Heart right ventricle (tissue), 16 donors: ENCODE data around the gene SMC4. TPM values are rescaled to one million over a fixed set of nuclear protein-coding genes. Genes with fewer than 3 reads are reported as not detected.

Experiments used
- ATAC-seq, 8 donors: fragments of 200-7000 bp; cut with Tn5 transposase; one replicate each; pipeline ENCODE4 v1.9.1; 2020; ENCODE audit warnings: mild to moderate bottlenecking in 8 of 8, moderate library complexity in 8 of 8, moderate number of reproducible peaks in 1 of 8
- DNase-seq, 2 donors: peaks; one replicate each; pipeline ENCODE4 v3.0.0-alpha.2; 2020
- H3K27ac ChIP-seq, 10 donors: fragments of 200-600 bp; sonication (generic) in 2 of 10; one replicate each; pipeline versions ENCODE4 v1.5.0 to v1.8.0; 2020 to 2022; ENCODE audit warnings: mild to moderate bottlenecking in 3 of 10
- H3K27me3 ChIP-seq, 7 donors: fragments of 200-600 bp; one replicate each; pipeline ENCODE4 v1.8.0; 2021 to 2022; ENCODE audit warnings: mild to moderate bottlenecking in 2 of 7
- H3K36me3 ChIP-seq, 9 donors: fragments of 200-600 bp; sonication (generic) in 1 of 9; one replicate each; pipeline versions ENCODE4 v1.5.0 to v1.8.0; 2020 to 2022; ENCODE audit warnings: mild to moderate bottlenecking in 2 of 9
- H3K4me1 ChIP-seq, 9 donors: fragments of 200-600 bp; sonication (generic) in 1 of 9; one replicate each; pipeline versions ENCODE4 v1.5.0 to v1.8.0; 2020 to 2022; ENCODE audit warnings: mild to moderate bottlenecking in 4 of 9
- H3K4me3 ChIP-seq, 10 donors: fragments of 200-600 bp; sonication (generic) in 2 of 10; one replicate each; pipeline versions ENCODE4 v1.5.0 to v1.8.0; 2020 to 2022; ENCODE audit warnings: mild to moderate bottlenecking in 7 of 10, moderate library complexity in 2 of 10
- H3K9me3 ChIP-seq, 11 donors: fragments of 200-600 bp in 10 of 11; sonication (generic) in 2 of 11; one replicate each; pipeline versions ENCODE4 v1.5.0 to v1.8.0; 2013 to 2022; ENCODE audit warnings: mild to moderate bottlenecking in 2 of 11, control low read depth in 1 of 11, moderate library complexity in 1 of 11
- WGBS, 2 donors: extraction: QIAGEN DNeasy Blood & Tissue Kit; methylation state at CpG; one replicate each; pipeline ENCODE4 v1.1.7; 2013; ENCODE audit warnings: inconsistent platforms in 1 of 2; 5-methylcytosine and 5-hydroxymethylcytosine counted together
- intact Hi-C, 10 donors: fragments of 100-400 bp; cut with DNase I; formaldehyde crosslinking; loops; one replicate each; pipeline versions ENCODE4 v1.11.1 to v1.14.2; 2022
- polyA plus RNA-seq, 2 donors: library from polyadenylated mRNA; stranded (reverse); fragments of 200-250 nt; gene quantifications; one replicate each; pipeline ENCODE4 v1.2.3, GENCODE V29; 2013
- total RNA-seq, 10 donors: library from RNA; stranded (reverse); fragmentation: NEBNext Ultra II Directional in 3 of 10; extraction: Animal tissue kit (Norgen Biotek cat#: 25700) in 3 of 10; gene quantifications; one replicate each; pipeline versions ENCODE4 v1.2.1 to v1.2.4, GENCODE V29; 2021 to 2023
- TF ChIP-seq, protein P1 (sequence below), 9 donors: fragments of 200-600 bp; sonication (generic) in 2 of 9; IDR thresholded peaks; one replicate each; pipeline versions ENCODE4 v1.5.0 to v1.8.0; 2021 to 2022; ENCODE audit warnings: antibody characterized with exemption in 9 of 9, mild to moderate bottlenecking in 5 of 9, moderate library complexity in 1 of 9
- donor health status: Arrhythmogenic right ventricular cardiomyopathy.
- donor health status: ischemic (EF 13 %, LVEDD 7.1; RV severe dilation, severe dysfunction).
- donor health status: healthy with polysubstance abuse.
- donor health status: DM: no; HTN: yes; CAD: no.
- donor health status: DM: no; HTN: no; CAD: no.
- donor health status: ischemic (EF 25% LVEDD 6.9; RV normal size, moderate dysfunction).
- donor health status: ischemic (EF 25% LVEDD 5.7; RV mildly dilated, moderate dysfunction).
- donor health status: healthy.
- donor health status: DM: yes; HTN: yes; CAD: no.
- donor health status: Ischemic cardiomyopathy.
- donor health status: ischemic (EF 35%, LVEDD 5.7; RV mildly dilated, moderate dysfunction).
- donor health status: nonischemic (EF 11% LVEDD 7.7; RV severe dilation, severe dysfunction).
- donor health status: DM: yes; HTN: yes; CAD: no.
- donor health status: PGD.
- donor health status: ischemic (EF 29% LVEDD 5.4; RV normal size, mild dysfunction).
- donor health status: nonischemic (EF 23%, LVEDD 6.1; RV moderate dilation, normal function).

Gene SMC4
- total and polyA plus RNA-seq, 12 donors: 8.9 to 38.6 (median 17.3) TPM

DNA sequence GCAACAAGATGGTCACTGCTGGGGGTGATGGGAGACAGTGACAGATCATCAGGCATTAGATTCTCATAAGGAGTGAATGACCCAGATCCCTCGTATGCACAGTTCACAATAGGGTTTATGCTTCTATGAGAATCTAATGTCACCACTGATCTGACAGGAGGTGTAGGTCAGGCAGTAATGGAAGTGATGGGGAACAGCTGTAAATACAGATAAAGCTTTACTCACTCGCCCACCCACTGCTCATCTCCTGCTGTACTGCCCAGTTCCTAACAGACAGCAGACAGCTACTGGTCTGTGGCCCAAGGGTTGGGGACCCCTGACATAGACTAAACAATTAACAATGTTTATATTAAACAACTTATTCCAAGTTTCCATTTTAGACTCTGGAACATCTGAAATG, 25.8 kb upstream of the SMC4 start:
- ATAC-seq: no peak
- no peak overlapping the region for H3K27ac ChIP-seq
- H3K36me3 ChIP-seq: peaks cover 0 to 62% (median 17%) of the 10 kb centered on the region in 9 donors
- 86 to 90% methylated on average over 2 of the region's 2 CpGs for WGBS, 2 donors
- TF ChIP-seq, protein P1, sequence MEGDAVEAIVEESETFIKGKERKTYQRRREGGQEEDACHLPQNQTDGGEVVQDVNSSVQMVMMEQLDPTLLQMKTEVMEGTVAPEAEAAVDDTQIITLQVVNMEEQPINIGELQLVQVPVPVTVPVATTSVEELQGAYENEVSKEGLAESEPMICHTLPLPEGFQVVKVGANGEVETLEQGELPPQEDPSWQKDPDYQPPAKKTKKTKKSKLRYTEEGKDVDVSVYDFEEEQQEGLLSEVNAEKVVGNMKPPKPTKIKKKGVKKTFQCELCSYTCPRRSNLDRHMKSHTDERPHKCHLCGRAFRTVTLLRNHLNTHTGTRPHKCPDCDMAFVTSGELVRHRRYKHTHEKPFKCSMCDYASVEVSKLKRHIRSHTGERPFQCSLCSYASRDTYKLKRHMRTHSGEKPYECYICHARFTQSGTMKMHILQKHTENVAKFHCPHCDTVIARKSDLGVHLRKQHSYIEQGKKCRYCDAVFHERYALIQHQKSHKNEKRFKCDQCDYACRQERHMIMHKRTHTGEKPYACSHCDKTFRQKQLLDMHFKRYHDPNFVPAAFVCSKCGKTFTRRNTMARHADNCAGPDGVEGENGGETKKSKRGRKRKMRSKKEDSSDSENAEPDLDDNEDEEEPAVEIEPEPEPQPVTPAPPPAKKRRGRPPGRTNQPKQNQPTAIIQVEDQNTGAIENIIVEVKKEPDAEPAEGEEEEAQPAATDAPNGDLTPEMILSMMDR (IDR thresholded peaks at IDR 0.05): no peak
- no peak overlapping the region for H3K4me3 ChIP-seq
- H3K27me3 ChIP-seq: no peaks in the 10 kb centered on the region
- DNase-seq: no peak
- no peaks in the 10 kb centered on the region for H3K9me3 ChIP-seq
- no peaks in the 10 kb centered on the region for H3K4me1 ChIP-seq
- intact Hi-C loops: no loop called here

DNA sequence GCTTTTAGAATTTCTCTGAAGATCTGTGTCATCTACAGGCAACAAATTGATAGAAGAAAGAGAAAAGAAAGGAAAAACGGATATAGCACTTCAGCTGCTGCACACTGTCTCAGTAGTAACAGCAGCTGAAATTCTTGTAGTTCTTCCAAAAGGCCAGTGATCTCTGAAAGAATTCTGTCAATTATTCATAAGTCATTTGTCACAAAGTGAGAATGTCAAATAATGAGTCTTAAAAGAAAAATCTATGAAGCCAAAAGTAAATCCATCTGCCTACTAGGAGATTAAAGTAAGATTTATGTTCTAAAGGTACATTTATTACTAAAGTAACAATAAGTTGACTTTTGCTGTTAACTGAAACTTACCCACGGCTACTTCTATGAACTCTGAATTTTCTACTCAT, 25.0 kb upstream of the SMC4 start:
- no peak overlapping the region for H3K4me3 ChIP-seq
- peaks cover 0 to 62% (median 17%) of the 10 kb centered on the region in 9 donors for H3K36me3 ChIP-seq
- H3K9me3 ChIP-seq: no peaks in the 10 kb centered on the region
- intact Hi-C loops: no loop called here
- H3K27ac ChIP-seq: no peak overlapping the region
- ATAC-seq (no peak), DNase-seq (no peak)
- TF ChIP-seq, protein P1 (IDR thresholded peaks at IDR 0.05): no peak
- H3K27me3 ChIP-seq: no peaks in the 10 kb centered on the region
- H3K4me1 ChIP-seq: no peaks in the 10 kb centered on the region
- WGBS, 2 donors: 95 to 99% methylated on average over 2 of the region's 2 CpGs

DNA sequence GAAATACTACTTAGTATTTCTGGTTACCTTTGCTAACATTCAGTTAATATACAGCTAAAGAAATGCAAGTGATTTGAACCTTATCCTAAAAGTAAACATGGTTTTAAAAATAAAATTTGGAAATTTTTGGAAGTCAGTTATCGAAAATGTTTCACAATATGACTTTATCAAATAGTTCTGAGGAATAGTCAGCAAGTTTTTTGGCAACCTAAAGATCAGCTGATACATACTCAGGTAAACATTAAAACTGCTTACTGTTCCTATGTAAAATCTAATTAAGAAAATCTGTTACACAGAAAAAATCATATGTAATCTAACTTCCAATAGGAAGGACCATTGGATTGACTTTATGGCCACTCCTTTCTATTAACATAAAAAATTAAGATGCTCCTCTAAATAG, 24.5 kb upstream of the SMC4 start:
- H3K9me3 ChIP-seq: no peaks in the 10 kb centered on the region
- TF ChIP-seq, protein P1 (IDR thresholded peaks at IDR 0.05): no peak
- H3K36me3 ChIP-seq: peaks cover 0 to 64% (median 17%) of the 10 kb centered on the region in 9 donors
- intact Hi-C loops: no loop called here
- no peaks in the 10 kb centered on the region for H3K4me1 ChIP-seq
- 93 to 98% methylated on average over 1 of the region's 1 CpG for WGBS, 2 donors
- H3K4me3 ChIP-seq: no peak overlapping the region
- H3K27ac ChIP-seq: no peak overlapping the region
- H3K27me3 ChIP-seq: no peaks in the 10 kb centered on the region
- ATAC-seq: no peak
- no peak for DNase-seq

DNA sequence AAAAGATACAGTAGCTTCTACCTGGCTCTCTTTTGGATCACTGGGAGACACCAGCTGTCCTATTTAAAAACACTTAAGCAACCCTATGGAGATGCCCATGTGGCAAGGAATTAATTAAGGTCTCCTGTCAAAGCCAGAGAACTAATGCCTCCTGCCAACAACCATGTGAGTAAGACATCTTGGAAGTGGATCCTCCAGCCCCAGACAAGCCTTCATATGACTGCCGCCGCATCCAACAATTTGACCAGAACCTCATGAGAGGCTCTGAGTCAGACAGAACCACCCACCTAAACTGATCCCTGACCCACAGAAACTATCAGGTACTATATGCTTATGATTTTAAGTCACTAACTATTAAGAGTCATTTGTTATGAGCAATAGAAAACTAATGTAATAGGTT, 22.8 kb upstream of the SMC4 start:
- ATAC-seq (no peak), DNase-seq (no peak)
- Histone ChIP-seq H3K4me3 (no peak overlapping the region), H3K9me3 (no peaks in the 10 kb centered on the region), H3K4me1 (no peaks in the 10 kb centered on the region), H3K27me3 (no peaks in the 10 kb centered on the region), H3K36me3 (peaks cover 0 to 66% (median 17%) of the 10 kb centered on the region in 9 donors), H3K27ac (no peak overlapping the region)
- intact Hi-C loops: no loop called here
- 96 to 100% methylated on average over 2 of the region's 2 CpGs for WGBS, 2 donors
- TF ChIP-seq, protein P1 (IDR thresholded peaks at IDR 0.05): no peak
